ENCODE measurements around the gene BACE1-AS. TPM values are rescaled to one million over a fixed set of nuclear protein-coding genes. Genes with fewer than 3 reads are reported as not detected.

BACE1-AS gene
- polyA plus RNA-seq, 2 of the 4 experiments (the other 2 are of a cell fraction): 2.0 to 4.4 TPM

DNA sequence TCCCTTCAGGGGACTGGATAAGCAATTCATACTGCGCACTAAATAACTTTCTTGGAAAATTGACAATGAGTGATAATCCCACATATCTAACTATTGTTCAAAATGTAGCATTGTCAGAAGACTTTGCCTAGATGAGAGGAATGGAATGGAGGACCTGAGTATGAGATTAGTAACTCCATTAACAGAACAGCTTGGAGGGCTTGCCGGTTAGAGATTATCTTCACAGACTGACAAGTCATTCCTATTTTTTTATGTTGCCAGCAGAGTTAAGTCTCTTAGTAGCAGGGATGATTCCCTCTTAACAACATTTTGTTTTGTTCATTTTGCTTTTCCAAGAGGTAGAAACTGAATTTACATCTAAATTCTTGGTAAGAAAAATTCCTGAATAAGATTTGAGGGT lies 7.1 kb upstream of the BACE1-AS start:
- no peak for DNase-seq (ENCODE audit: low read depth in 1 of 2, low spot score in 1 of 2)
- ATAC-seq: no peak
- ChIA-PET POLR2A (no interaction called here), CTCF (no interaction called here)
- H3K9me3 ChIP-seq: no peaks in the 10 kb centered on the region
- FAIRE-seq: no peak
- 93% methylated on average over 2 of the region's 2 CpGs for WGBS (ENCODE audit: missing lambda C conversion rate)
- no peak overlapping the region for H3K4me2 ChIP-seq
- 0 out of 3 replicates have a peak, but pooled peaks cover 7% of the 10 kb centered on the region for H3K4me1 ChIP-seq
- H3K4me3 ChIP-seq: no peak overlapping the region
- TF ChIP-seq, protein P1, sequence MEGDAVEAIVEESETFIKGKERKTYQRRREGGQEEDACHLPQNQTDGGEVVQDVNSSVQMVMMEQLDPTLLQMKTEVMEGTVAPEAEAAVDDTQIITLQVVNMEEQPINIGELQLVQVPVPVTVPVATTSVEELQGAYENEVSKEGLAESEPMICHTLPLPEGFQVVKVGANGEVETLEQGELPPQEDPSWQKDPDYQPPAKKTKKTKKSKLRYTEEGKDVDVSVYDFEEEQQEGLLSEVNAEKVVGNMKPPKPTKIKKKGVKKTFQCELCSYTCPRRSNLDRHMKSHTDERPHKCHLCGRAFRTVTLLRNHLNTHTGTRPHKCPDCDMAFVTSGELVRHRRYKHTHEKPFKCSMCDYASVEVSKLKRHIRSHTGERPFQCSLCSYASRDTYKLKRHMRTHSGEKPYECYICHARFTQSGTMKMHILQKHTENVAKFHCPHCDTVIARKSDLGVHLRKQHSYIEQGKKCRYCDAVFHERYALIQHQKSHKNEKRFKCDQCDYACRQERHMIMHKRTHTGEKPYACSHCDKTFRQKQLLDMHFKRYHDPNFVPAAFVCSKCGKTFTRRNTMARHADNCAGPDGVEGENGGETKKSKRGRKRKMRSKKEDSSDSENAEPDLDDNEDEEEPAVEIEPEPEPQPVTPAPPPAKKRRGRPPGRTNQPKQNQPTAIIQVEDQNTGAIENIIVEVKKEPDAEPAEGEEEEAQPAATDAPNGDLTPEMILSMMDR (IDR thresholded peaks at IDR 0.05): no peak
- TF ChIP-seq TP53 (CRISPR knock-in tag; IDR thresholded peaks at IDR 0.05) (no peak), HDAC2 (IDR thresholded peaks at IDR 0.05) (no peak)
- TF ChIP-seq, protein P2, sequence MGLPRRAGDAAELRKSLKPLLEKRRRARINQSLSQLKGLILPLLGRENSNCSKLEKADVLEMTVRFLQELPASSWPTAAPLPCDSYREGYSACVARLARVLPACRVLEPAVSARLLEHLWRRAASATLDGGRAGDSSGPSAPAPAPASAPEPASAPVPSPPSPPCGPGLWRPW (IDR thresholded peaks at IDR 0.05): no peak
- no peak overlapping the region for H3K27ac ChIP-seq

DNA sequence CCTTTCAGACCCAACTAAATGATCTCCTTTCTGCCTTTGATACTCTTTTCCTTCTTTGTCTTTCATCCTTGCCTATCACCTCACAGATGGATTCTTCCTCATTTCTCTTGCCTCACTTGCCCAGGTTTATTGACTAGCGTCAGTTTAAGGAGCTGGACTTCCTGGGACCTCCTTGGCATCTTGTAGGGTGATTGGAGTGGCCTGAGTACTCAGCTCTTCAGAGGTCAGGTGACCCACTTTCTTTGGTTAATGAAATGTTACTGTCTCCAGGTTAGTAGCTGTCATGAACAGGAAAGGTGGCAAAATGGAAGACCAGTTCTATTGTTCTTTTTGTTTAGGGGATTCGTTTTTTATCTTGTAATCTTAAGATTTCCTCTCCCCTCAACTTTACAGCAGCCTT lies 4.6 kb upstream of the BACE1-AS start:
- Histone ChIP-seq H3K4me3 (no peak overlapping the region), H3K27ac (no peak overlapping the region), H3K4me1 (no peaks in the 10 kb centered on the region), H3K4me2 (no peak overlapping the region), H3K9me3 (no peaks in the 10 kb centered on the region)
- no peak for FAIRE-seq
- TF ChIP-seq, protein P3, sequence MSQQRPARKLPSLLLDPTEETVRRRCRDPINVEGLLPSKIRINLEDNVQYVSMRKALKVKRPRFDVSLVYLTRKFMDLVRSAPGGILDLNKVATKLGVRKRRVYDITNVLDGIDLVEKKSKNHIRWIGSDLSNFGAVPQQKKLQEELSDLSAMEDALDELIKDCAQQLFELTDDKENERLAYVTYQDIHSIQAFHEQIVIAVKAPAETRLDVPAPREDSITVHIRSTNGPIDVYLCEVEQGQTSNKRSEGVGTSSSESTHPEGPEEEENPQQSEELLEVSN (IDR thresholded peaks at IDR 0.05; ENCODE audit: borderline replicate concordance, low read depth): no peak
- TF ChIP-seq ZNF302 (CRISPR knock-in tag; IDR thresholded peaks at IDR 0.05): no peak
- TF ChIP-seq, protein P4, sequence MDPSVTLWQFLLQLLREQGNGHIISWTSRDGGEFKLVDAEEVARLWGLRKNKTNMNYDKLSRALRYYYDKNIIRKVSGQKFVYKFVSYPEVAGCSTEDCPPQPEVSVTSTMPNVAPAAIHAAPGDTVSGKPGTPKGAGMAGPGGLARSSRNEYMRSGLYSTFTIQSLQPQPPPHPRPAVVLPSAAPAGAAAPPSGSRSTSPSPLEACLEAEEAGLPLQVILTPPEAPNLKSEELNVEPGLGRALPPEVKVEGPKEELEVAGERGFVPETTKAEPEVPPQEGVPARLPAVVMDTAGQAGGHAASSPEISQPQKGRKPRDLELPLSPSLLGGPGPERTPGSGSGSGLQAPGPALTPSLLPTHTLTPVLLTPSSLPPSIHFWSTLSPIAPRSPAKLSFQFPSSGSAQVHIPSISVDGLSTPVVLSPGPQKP (IDR thresholded peaks at IDR 0.05; ENCODE audit: low read depth, low read length): no peak
- no peak for TF ChIP-seq HOXB13 (CRISPR knock-in tag; IDR thresholded peaks at IDR 0.05; ENCODE audit: low read depth)
- TF ChIP-seq, protein P5, sequence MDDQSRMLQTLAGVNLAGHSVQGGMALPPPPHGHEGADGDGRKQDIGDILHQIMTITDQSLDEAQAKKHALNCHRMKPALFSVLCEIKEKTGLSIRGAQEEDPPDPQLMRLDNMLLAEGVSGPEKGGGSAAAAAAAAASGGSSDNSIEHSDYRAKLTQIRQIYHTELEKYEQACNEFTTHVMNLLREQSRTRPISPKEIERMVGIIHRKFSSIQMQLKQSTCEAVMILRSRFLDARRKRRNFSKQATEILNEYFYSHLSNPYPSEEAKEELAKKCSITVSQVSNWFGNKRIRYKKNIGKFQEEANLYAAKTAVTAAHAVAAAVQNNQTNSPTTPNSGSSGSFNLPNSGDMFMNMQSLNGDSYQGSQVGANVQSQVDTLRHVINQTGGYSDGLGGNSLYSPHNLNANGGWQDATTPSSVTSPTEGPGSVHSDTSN (IDR thresholded peaks at IDR 0.05): no peak
- no peak for TF ChIP-seq HOXB5 (CRISPR knock-in tag; IDR thresholded peaks at IDR 0.05)
- no peak for TF ChIP-seq CBX8 (IDR thresholded peaks at IDR 0.05)
- TF ChIP-seq CHD4 (IDR thresholded peaks at IDR 0.05; ENCODE audit: borderline replicate concordance): no peak
- no peak for TF ChIP-seq PHF8 (IDR thresholded peaks at IDR 0.05; ENCODE audit: borderline replicate concordance, low read depth)
- TF ChIP-seq SMC3 (IDR thresholded peaks at IDR 0.05): no peak
- no peak for TF ChIP-seq HDAC2 (IDR thresholded peaks at IDR 0.05)
- no peak for TF ChIP-seq JUNB (IDR thresholded peaks at IDR 0.05)
- ATAC-seq: no peak
- CTCF ChIA-PET: interaction anchor here (1.3 to 1.5 kb wide), 2 partner anchors 17 to 60 kb away, joined by 3 to 5 read pairs; no protein-coding TSS in a partner anchor
- WGBS (ENCODE audit: missing lambda C conversion rate): 56% methylated on average over 2 of the region's 2 CpGs
- DNase-seq (ENCODE audit: low read depth in 1 of 2, low spot score in 1 of 2): no peak
- POLR2A ChIA-PET: no interaction called here

DNA sequence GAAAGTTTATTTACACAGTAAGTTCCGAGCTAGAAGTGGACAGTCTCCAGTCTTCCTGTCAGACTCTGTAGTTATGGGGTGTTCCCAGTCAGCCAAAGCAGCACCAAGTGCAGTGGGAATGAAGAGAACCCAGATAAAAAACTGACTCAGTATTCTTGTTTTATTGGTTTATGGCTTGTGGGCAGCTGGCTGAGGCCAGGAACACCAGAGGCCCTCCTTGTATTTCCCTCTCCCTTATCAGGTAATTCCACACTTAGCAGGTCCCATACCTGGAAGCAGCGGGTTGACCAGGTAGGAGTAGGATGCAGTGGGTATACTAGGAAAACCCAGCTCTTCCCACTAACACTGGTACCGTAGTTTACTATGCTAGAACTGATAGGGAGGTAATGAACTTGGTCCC lies 3.5 kb upstream of the BACE1-AS start:
- no peak for DNase-seq (ENCODE audit: low read depth in 1 of 2, low spot score in 1 of 2)
- no peak for ATAC-seq
- TF ChIP-seq, protein P1 (IDR thresholded peaks at IDR 0.05): no peak
- TF ChIP-seq ZC3H11A (IDR thresholded peaks at IDR 0.05) (no peak), FOSL2 (IDR thresholded peaks at IDR 0.05) (no peak), FOSL2 (CRISPR knock-in tag; IDR thresholded peaks at IDR 0.05) (no peak), HOXA7 (CRISPR knock-in tag; IDR thresholded peaks at IDR 0.05) (no peak), CHD4 (IDR thresholded peaks at IDR 0.05; ENCODE audit: borderline replicate concordance) (no peak), EHMT2 (IDR thresholded peaks at IDR 0.05; ENCODE audit: low read depth) (no peak), RFX5 (IDR thresholded peaks at IDR 0.05) (no peak), FOXS1 (CRISPR knock-in tag; IDR thresholded peaks at IDR 0.05) (no peak)
- TF ChIP-seq, protein P2 (IDR thresholded peaks at IDR 0.05): no peak
- Histone ChIP-seq H3K9me3 (no peaks in the 10 kb centered on the region), H3K4me1 (no peaks in the 10 kb centered on the region), H3K4me2 (no peak overlapping the region), H3K4me3 (no peak overlapping the region), H3K27ac (no peak overlapping the region)
- WGBS (ENCODE audit: missing lambda C conversion rate): 87% methylated on average over 3 of the region's 3 CpGs
- POLR2A ChIA-PET: no interaction called here
- CTCF ChIA-PET: interaction anchor here (0.7 kb wide), 1 partner anchor 8 kb away, joined by 3 read pairs; no protein-coding TSS in a partner anchor
- FAIRE-seq: no peak

All from A549 (cell line).